IMR-90 (cell line): ENCODE data around the gene KCNAB2. TPM values are rescaled to one million over a fixed set of nuclear protein-coding genes. Genes with fewer than 3 reads are reported as not detected.

Source experiments
- ATAC-seq: fragments of 200-7000 bp; cut with Tn5 transposase; 2 replicates; pipeline ENCODE4 v1.9.1; 2020; ENCODE audit warnings: low read depth, mild to moderate bottlenecking, moderate library complexity
- BruUV-seq: library from RNA; stranded (reverse); fragments of 400-500 nt; replicated peaks from 2 replicates; lab custom pipeline; 2021; lab: Mats Ljungman, UMichigan
- CTCF ChIA-PET: fragments of 300-600 bp; formaldehyde crosslinking; extraction: SDS; loops from one replicate; lab custom pipeline; 2021; ENCODE audit warnings: antibody characterized with exemption; lab: Yijun Ruan, JAX
- POLR2A ChIA-PET: fragments of 300-600 bp; sonication (Branson Sonifier 250); formaldehyde crosslinking; loops from one replicate; lab custom pipeline; 2022; ENCODE audit warnings: antibody characterized with exemption; ENCODE audit not compliant: unreplicated experiment; lab: Charles Lee
- DNase-seq: peaks from one replicate; pipeline ENCODE4 v3.0.0; 2013
- H2AFZ ChIP-seq: replicated peaks from 2 replicates; pipeline ENCODE3; 2013; ENCODE audit warnings: low read length, mild to moderate bottlenecking; ENCODE audit not compliant: poor library complexity
- H2AK5ac ChIP-seq: 2 replicates; pipeline ENCODE4 v1.6.1; 2013; ENCODE audit warnings: low read depth, low read length, inconsistent platforms
- H2AK9ac ChIP-seq: replicated peaks from 2 replicates; pipeline ENCODE3; 2013; ENCODE audit warnings: mild to moderate bottlenecking, low read depth, low read length, moderate library complexity; ENCODE audit not compliant: poor library complexity
- H2BK120ac ChIP-seq: 2 replicates; pipeline ENCODE4 v1.6.1; 2013; ENCODE audit warnings: low read depth, low read length, inconsistent platforms
- H2BK15ac ChIP-seq: 3 replicates; pipeline ENCODE4 v1.6.1; 2013; ENCODE audit warnings: low read depth, low read length, inconsistent platforms
- H2BK20ac ChIP-seq: 2 replicates; pipeline ENCODE4 v1.6.1; 2013; ENCODE audit warnings: low read depth, mild to moderate bottlenecking, inconsistent platforms, low read length, moderate library complexity
- H2BK5ac ChIP-seq: 2 replicates; pipeline ENCODE4 v1.6.1; 2013; ENCODE audit warnings: mild to moderate bottlenecking, low read depth, low read length, inconsistent platforms; ENCODE audit not compliant: poor library complexity, severe bottlenecking
- H3K14ac ChIP-seq: replicated peaks from 2 replicates; pipeline ENCODE4 v1.6.1; 2013; ENCODE audit warnings: low read depth, low read length, inconsistent platforms
- H3K18ac ChIP-seq: 2 replicates; pipeline ENCODE4 v1.6.1; 2013; ENCODE audit warnings: low read depth, low read length, control low read depth
- H3K23ac ChIP-seq: 2 replicates; pipeline ENCODE4 v1.6.1; 2013; ENCODE audit warnings: low read depth, low read length, inconsistent platforms
- H3K27ac ChIP-seq: 2 replicates; pipeline ENCODE4 v1.5.1; 2013; ENCODE audit warnings: mild to moderate bottlenecking, control low read depth, low read length; ENCODE audit not compliant: insufficient read depth
- H3K27me3 ChIP-seq: 2 replicates; pipeline ENCODE4 v1.6.1; 2013; ENCODE audit warnings: low read length; ENCODE audit not compliant: control insufficient read depth, insufficient read depth
- H3K36me3 ChIP-seq: 2 replicates; pipeline ENCODE4 v1.6.1; 2013; ENCODE audit warnings: low read length, mixed read lengths; ENCODE audit not compliant: control insufficient read depth, insufficient read depth
- H3K4ac ChIP-seq: 2 replicates; pipeline ENCODE4 v1.6.1; 2013; ENCODE audit warnings: low read depth, low read length, inconsistent platforms
- H3K4me1 ChIP-seq: 2 replicates; pipeline ENCODE4 v1.6.1; 2013; ENCODE audit warnings: low read length, mixed read lengths; ENCODE audit not compliant: control insufficient read depth, insufficient read depth
- H3K4me2 ChIP-seq: 2 replicates; pipeline ENCODE4 v1.6.1; 2013; ENCODE audit warnings: low read depth, mild to moderate bottlenecking, control low read depth, low read length, moderate library complexity
- H3K4me3 ChIP-seq: 2 replicates; pipeline ENCODE4 v1.5.1; 2013; ENCODE audit warnings: low read depth, mild to moderate bottlenecking, control low read depth, low read length, moderate library complexity; ENCODE audit not compliant: insufficient read depth
- H3K56ac ChIP-seq: 2 replicates; pipeline ENCODE4 v1.6.1; 2013; ENCODE audit warnings: low read length, inconsistent platforms; ENCODE audit not compliant: insufficient read depth; ENCODE audit errors: extremely low read depth
- H3K79me1 ChIP-seq, 2 experiments: 2 replicates each; pipeline ENCODE4 v1.6.1; 2013; ENCODE audit warnings: low read length in 2 of 2, inconsistent platforms in 1 of 2, low read depth in 1 of 2
- H3K9ac ChIP-seq: 2 replicates; pipeline ENCODE4 v1.6.1; 2013; ENCODE audit warnings: low read depth, low read length, control low read depth
- H3K9me1 ChIP-seq: 2 replicates; pipeline ENCODE4 v1.6.1; 2013; ENCODE audit warnings: low read length, inconsistent platforms; ENCODE audit not compliant: insufficient read depth
- H3K9me3 ChIP-seq: 2 replicates; pipeline ENCODE4 v1.6.1; 2013; ENCODE audit warnings: low read length; ENCODE audit not compliant: control insufficient read depth, insufficient read depth
- H4K20me1 ChIP-seq: 2 replicates; pipeline ENCODE4 v1.6.1; 2013; ENCODE audit warnings: low read length, inconsistent platforms; ENCODE audit not compliant: insufficient read depth
- H4K5ac ChIP-seq: 2 replicates; pipeline ENCODE4 v1.6.1; 2013; ENCODE audit warnings: mild to moderate bottlenecking, low read depth, low read length, control low read depth
- H4K8ac ChIP-seq, 2 experiments: 2 replicates each; pipeline ENCODE4 v1.6.1; 2013; ENCODE audit warnings: low read depth in 2 of 2, low read length in 2 of 2, control low read depth in 1 of 2, inconsistent platforms in 1 of 2
- H4K91ac ChIP-seq: 2 replicates; pipeline ENCODE4 v1.6.1; 2013; ENCODE audit warnings: low read depth, low read length, inconsistent platforms; ENCODE audit not compliant: insufficient read depth
- BHLHE40 ChIP-seq: fragments of 150-350 bp; IDR thresholded peaks from 2 replicates; pipeline ENCODE4 v1.6.1; 2016; ENCODE audit warnings: mild to moderate bottlenecking, low read depth, low read length
- CEBPB ChIP-seq: IDR thresholded peaks from 2 replicates; pipeline ENCODE4 v1.6.1; 2012; ENCODE audit warnings: low read depth, low read length, improper control_type of control experiment
- CHD1 ChIP-seq: IDR thresholded peaks from 2 replicates; pipeline ENCODE4 v1.6.1; 2012; ENCODE audit warnings: low read depth, low read length, improper control_type of control experiment
- FOS ChIP-seq: fragments of 150-350 bp; IDR thresholded peaks from 2 replicates; pipeline ENCODE4 v1.6.1; 2016; ENCODE audit warnings: low read depth, low read length
- MAFK ChIP-seq: IDR thresholded peaks from 2 replicates; pipeline ENCODE4 v1.6.1; 2012; ENCODE audit warnings: low read depth, low read length, improper control_type of control experiment
- MAZ ChIP-seq: IDR thresholded peaks from 2 replicates; pipeline ENCODE4 v1.6.1; 2012; ENCODE audit warnings: low read depth, mild to moderate bottlenecking, low read length, improper control_type of control experiment, moderate library complexity, borderline replicate concordance
- MXI1 ChIP-seq: IDR thresholded peaks from 2 replicates; pipeline ENCODE4 v1.6.1; 2012; ENCODE audit warnings: low read depth, mild to moderate bottlenecking, low read length, moderate library complexity, borderline replicate concordance
- NFE2L2 ChIP-seq: fragments of 150-350 bp; IDR thresholded peaks from 2 replicates; pipeline ENCODE4 v1.6.1; 2016; ENCODE audit warnings: low read depth, mild to moderate bottlenecking, low read length
- POLR2A ChIP-seq: IDR thresholded peaks from 2 replicates; pipeline ENCODE4 v1.6.1; 2012; ENCODE audit warnings: mild to moderate bottlenecking, low read depth, low read length
- RAD21 ChIP-seq: IDR thresholded peaks from 2 replicates; pipeline ENCODE4 v1.6.1; 2012; ENCODE audit warnings: low read length, improper control_type of control experiment
- RFX5 ChIP-seq: IDR thresholded peaks from 2 replicates; pipeline ENCODE4 v1.8.0; 2012; ENCODE audit warnings: low read depth, mild to moderate bottlenecking, low read length, moderate library complexity
- WGBS, 2 experiments: methylation state at CpG; one replicate each; pipeline versions ENCODE4 v1.1.5 to v1.1.7; 2013; ENCODE audit warnings: missing lambda C conversion rate in 2 of 2; ENCODE audit not compliant: insufficient read length in 1 of 2; ENCODE audit errors: extremely low coverage in 2 of 2; 5-methylcytosine and 5-hydroxymethylcytosine counted together
- dilution Hi-C: fragments of 300-500 bp; cut with HindIII; formaldehyde crosslinking; loops from one replicate; pipeline ENCODE4 v1.14.3; 2018; ENCODE audit warnings: low sequenced_read_pairs; ENCODE audit not compliant: unreplicated experiment
- in situ Hi-C: fragments of 300-500 bp; cut with MboI; formaldehyde crosslinking; loops from 3 replicates; pipeline ENCODE4 v1.14.3; 2019; ENCODE audit warnings: low sequenced_read_pairs, inconsistent platforms, mixed read lengths
- intact Hi-C: fragments of 100-400 bp; cut with micrococcal nuclease; formaldehyde crosslinking; loops from 2 replicates; pipeline ENCODE4 v1.10.0; 2022
- polyA plus RNA-seq, 3 experiments: library from polyadenylated mRNA; depleted of rRNA; stranded (reverse); fragments of >200 nt; gene quantifications; 2 replicates each; pipeline ENCODE4 v1.2.3, GENCODE V29; 2012; ENCODE audit warnings: low replicate concordance in 1 of 3
- total RNA-seq: library from RNA; depleted of rRNA; stranded (reverse); fragments of >200 nt; gene quantifications from 2 replicates; pipeline ENCODE4 v1.2.3, GENCODE V29; 2012
- TF ChIP-seq, protein P1 (sequence below): conservative IDR thresholded peaks from 2 replicates; pipeline ENCODE4 v1.5.1; 2012; ENCODE audit warnings: mild to moderate bottlenecking, low read depth, low read length, improper control_type of control experiment
- TF ChIP-seq, protein P2 (sequence below): fragments of 150-350 bp; IDR thresholded peaks from 2 replicates; pipeline ENCODE4 v1.6.1; 2016; ENCODE audit warnings: low read depth, mild to moderate bottlenecking, low read length, moderate library complexity, borderline replicate concordance

Gene KCNAB2
- total and polyA plus RNA-seq, 2 of the 4 experiments (the other 2 are of a cell fraction) = 1.3 to 4.2 TPM

DNA sequence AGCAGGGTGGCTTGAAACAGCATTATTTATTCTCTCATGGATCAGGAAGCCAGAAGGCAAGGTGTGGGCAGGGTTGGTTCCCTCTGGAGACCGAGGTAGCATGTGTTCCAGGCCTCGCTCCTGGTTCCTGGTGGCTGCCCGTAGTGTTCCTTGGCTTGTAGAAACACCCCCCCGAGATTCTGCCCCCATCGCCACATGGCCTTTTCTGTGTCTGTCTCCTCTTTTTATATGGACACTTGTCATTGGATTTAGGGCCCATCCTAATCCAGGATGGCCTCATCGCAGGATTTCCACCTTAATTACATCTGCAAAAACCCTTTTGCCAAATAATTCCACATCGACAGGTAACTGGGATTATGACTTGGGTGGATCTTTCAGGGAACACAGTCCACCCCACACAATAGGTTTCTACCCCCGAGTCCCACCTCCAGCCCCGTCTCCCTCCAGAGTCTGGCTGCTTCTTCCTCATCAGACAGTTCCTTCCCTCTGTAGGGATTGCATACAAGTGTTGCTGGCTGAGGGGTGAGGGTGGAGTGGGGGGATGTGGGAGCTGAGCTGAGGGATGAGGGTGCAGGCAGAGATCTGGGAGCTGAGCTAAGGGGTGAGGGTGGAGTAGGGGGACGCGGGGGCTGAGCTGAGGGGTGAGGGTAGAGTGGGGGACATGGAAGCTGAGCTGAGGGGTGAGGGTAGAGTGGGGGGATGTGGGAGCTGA is 41.1 kb upstream of the KCNAB2 start (continued):
- TF ChIP-seq BHLHE40 (no peak), MAZ (no peak), CHD1 (no peak), NFE2L2 (no peak), MAFK (no peak)

DNA sequence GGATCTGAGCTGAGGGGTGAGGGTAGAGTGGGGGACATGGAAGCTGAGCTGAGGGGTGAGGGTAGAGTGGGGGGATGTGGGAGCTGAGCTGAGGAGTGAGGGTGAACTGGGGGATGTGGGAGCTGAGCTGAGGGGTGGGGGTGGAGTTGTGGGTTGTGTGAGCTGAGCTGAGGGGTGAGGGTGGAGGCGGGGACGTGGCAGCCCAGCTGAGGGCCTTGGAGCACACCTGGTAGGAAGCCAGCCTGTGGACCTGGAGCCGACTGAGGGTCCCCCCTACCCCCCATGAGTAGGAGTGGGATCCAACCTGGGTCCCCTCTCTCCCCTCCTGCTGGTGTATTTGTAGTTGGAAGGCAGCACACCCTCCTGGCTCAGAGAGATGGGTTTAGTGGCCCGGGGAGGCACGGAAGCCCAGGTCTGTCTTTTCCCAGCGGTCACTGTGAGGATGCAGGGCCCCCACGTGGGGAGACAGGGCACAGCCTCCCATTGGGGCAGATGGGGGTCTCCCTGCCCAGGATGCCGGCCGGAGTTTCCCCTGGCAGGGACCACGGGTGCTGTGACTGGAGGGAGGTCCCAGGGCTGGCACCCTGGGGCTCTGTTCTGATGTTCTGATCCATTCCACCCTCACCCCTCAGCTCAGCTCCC is 40.3 kb upstream of the KCNAB2 start:
- no CpG with 5 or more reads among the region's 10 CpGs for WGBS, 2 experiments
- intact Hi-C loops (no loop called here), in situ Hi-C loops (no loop called here), dilution Hi-C loops (no loop called here)
- Histone ChIP-seq H3K27ac (no peak overlapping the region), H2BK15ac (no peak overlapping the region), H3K56ac (no peak overlapping the region), H3K4me1 (peaks cover 2% of the 10 kb centered on the region; the same call in 1 of the 2 replicates), H3K4me2 (no peak overlapping the region), H3K23ac (no peak overlapping the region), H4K5ac (no peak overlapping the region), H2AK9ac (no peak overlapping the region), H3K9ac (no peak overlapping the region), H3K27me3 (no peaks in the 10 kb centered on the region), H3K4me3 (no peak overlapping the region), H2AK5ac (no peak overlapping the region), H2BK120ac (no peak overlapping the region), H3K36me3 (no peaks in the 10 kb centered on the region), H4K20me1 (no peaks in the 10 kb centered on the region), H3K9me3 (no peaks in the 10 kb centered on the region), H3K9me1 (no peaks in the 10 kb centered on the region), H2AFZ (no peak overlapping the region), H3K4ac (no peak overlapping the region), H3K14ac (no peak overlapping the region), H3K18ac (no peak overlapping the region), H4K91ac (no peak overlapping the region), H3K79me1 (no peaks in the 10 kb centered on the region), H4K8ac (no peak overlapping the region), H2BK20ac (no peak overlapping the region), H2BK5ac (no peak overlapping the region)
- no TSS peak for BruUV-seq
- no peak for ATAC-seq
- POLR2A ChIA-PET = no interaction called here
- DNase-seq = no peak
- CTCF ChIA-PET = no interaction called here
- TF ChIP-seq, protein P1, sequence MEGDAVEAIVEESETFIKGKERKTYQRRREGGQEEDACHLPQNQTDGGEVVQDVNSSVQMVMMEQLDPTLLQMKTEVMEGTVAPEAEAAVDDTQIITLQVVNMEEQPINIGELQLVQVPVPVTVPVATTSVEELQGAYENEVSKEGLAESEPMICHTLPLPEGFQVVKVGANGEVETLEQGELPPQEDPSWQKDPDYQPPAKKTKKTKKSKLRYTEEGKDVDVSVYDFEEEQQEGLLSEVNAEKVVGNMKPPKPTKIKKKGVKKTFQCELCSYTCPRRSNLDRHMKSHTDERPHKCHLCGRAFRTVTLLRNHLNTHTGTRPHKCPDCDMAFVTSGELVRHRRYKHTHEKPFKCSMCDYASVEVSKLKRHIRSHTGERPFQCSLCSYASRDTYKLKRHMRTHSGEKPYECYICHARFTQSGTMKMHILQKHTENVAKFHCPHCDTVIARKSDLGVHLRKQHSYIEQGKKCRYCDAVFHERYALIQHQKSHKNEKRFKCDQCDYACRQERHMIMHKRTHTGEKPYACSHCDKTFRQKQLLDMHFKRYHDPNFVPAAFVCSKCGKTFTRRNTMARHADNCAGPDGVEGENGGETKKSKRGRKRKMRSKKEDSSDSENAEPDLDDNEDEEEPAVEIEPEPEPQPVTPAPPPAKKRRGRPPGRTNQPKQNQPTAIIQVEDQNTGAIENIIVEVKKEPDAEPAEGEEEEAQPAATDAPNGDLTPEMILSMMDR = no peak
- TF ChIP-seq, protein P2, sequence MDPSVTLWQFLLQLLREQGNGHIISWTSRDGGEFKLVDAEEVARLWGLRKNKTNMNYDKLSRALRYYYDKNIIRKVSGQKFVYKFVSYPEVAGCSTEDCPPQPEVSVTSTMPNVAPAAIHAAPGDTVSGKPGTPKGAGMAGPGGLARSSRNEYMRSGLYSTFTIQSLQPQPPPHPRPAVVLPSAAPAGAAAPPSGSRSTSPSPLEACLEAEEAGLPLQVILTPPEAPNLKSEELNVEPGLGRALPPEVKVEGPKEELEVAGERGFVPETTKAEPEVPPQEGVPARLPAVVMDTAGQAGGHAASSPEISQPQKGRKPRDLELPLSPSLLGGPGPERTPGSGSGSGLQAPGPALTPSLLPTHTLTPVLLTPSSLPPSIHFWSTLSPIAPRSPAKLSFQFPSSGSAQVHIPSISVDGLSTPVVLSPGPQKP = no peak
- TF ChIP-seq RFX5 = no peak
- TF ChIP-seq RAD21 = no peak
- no peak for TF ChIP-seq CEBPB
- no peak for TF ChIP-seq NFE2L2
- TF ChIP-seq MAFK = no peak
- TF ChIP-seq POLR2A = no peak
- no peak for TF ChIP-seq FOS
- TF ChIP-seq BHLHE40 = no peak
- TF ChIP-seq MXI1 = no peak
